ENCODE results near the gene ZNF438.

The ZNF438 gene

DNA sequence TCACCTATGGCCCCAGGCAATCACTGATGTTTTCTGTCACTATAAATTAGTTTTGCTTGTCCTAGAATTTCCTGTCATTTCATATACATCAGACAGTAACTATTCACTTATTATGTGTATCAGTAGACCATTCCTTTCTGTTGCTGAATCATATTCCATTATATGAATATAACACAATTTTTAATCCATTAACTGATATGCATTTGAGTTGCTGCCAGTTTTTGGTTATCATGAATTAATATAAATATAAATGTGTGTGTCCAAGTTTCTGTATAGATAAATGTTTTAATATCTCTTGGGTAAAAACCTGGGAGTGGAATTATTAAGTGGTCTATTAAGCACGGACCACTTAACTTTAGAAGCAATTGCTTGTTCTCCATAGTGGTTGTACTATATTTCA, 143.8 kb downstream of the ZNF438 start:
- Histone ChIP-seq H3K9me3 (ENCODE audit: control insufficient read depth, insufficient read depth, low read length) (no peaks in the 10 kb centered on the region), H3K27me3 (ENCODE audit: control insufficient read depth, insufficient read depth, low read length) (no peaks in the 10 kb centered on the region), H3K36me3 (ENCODE audit: control insufficient read depth, insufficient read depth, low read length) (no peaks in the 10 kb centered on the region), H3K4me1 (ENCODE audit: control insufficient read depth, insufficient read depth, low read length) (no peaks in the 10 kb centered on the region), H3K4me3 (ENCODE audit: low read length) (no peak overlapping the region), H3K27ac (ENCODE audit: low read length) (no peak overlapping the region)
- no peak for DNase-seq (ENCODE audit: low read depth, low spot score)
- no CpG with 5 or more reads among the region's 1 CpG for WGBS (ENCODE audit: insufficient coverage, insufficient read length)

DNA sequence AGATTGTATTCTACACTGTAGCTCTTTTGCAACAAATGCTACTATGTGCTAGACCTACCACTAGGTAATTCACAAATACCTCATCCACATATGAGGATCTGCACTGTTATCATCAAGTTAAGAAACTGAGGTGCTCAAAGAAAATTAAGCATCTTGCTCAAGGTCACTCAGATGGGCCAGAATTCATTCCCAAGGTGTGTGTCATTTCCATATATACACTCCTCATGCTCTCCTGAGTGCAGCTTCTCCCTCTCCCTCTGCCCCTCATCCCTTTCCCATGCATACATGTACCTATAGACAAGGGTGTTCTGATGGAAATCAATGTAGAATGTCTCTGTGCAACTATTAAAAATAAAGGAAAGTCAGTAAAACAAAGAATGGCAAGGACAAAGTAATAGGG, 146.2 kb downstream of the ZNF438 start:
- Histone ChIP-seq H3K4me3 (ENCODE audit: low read length) (no peak overlapping the region), H3K9me3 (ENCODE audit: control insufficient read depth, insufficient read depth, low read length) (no peaks in the 10 kb centered on the region), H3K4me1 (ENCODE audit: control insufficient read depth, insufficient read depth, low read length) (no peaks in the 10 kb centered on the region), H3K27ac (ENCODE audit: low read length) (no peak overlapping the region), H3K36me3 (ENCODE audit: control insufficient read depth, insufficient read depth, low read length) (no peaks in the 10 kb centered on the region), H3K27me3 (ENCODE audit: control insufficient read depth, insufficient read depth, low read length) (no peaks in the 10 kb centered on the region)
- DNase-seq (ENCODE audit: low read depth, low spot score), result no peak

DNA sequence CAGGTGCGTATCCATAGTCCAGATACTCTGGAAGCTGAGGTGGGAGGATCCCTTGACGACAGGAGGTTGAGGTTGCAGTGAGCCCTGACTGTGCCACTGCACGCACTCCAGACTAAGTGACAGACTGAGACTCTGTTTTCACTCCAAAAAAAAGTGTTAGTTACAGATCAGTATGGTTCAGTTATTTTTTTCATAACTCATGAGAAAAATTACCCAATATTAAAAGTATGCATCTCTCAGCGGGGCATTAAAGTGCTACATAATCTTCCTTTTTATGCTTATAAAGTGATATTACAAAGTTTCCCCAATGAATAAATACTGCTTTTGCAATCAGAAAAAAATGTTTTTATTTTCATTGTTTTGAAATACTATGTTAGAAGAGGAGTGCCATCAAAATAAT, 147.9 kb downstream of the ZNF438 start:
- Histone ChIP-seq H3K36me3 (ENCODE audit: control insufficient read depth, insufficient read depth, low read length) (no peaks in the 10 kb centered on the region), H3K27ac (ENCODE audit: low read length) (no peak overlapping the region), H3K27me3 (ENCODE audit: control insufficient read depth, insufficient read depth, low read length) (no peaks in the 10 kb centered on the region), H3K9me3 (ENCODE audit: control insufficient read depth, insufficient read depth, low read length) (no peaks in the 10 kb centered on the region), H3K4me1 (ENCODE audit: control insufficient read depth, insufficient read depth, low read length) (no peaks in the 10 kb centered on the region), H3K4me3 (ENCODE audit: low read length) (no peak overlapping the region)
- WGBS (ENCODE audit: insufficient coverage, insufficient read length), result no CpG with 5 or more reads among the region's 4 CpGs
- no peak for DNase-seq (ENCODE audit: low read depth, low spot score)

DNA sequence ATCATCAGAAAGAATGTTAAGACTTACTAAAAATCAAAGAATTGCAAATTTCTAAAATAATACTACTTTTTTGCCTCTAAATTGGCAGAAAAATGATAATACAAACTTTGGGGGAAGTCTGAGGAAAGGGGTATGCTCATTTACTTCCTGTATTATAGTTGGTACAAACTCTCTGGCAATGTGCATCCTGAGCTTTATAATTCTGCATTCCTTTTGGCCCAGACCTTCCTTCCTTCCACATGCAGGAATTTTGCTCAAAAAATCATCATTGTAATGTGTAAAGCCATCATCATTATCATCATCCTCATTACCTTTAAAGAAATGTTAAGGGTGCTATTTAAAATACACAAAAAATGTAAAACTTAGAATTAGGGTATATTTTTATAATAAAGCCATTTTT, 148.5 kb downstream of the ZNF438 start:
- Histone ChIP-seq H3K27me3 (ENCODE audit: control insufficient read depth, insufficient read depth, low read length) (no peaks in the 10 kb centered on the region), H3K9me3 (ENCODE audit: control insufficient read depth, insufficient read depth, low read length) (no peaks in the 10 kb centered on the region), H3K4me3 (ENCODE audit: low read length) (no peak overlapping the region), H3K4me1 (ENCODE audit: control insufficient read depth, insufficient read depth, low read length) (no peaks in the 10 kb centered on the region), H3K36me3 (ENCODE audit: control insufficient read depth, insufficient read depth, low read length) (no peaks in the 10 kb centered on the region), H3K27ac (ENCODE audit: low read length) (no peak overlapping the region)
- DNase-seq (ENCODE audit: low read depth, low spot score), result no peak

DNA sequence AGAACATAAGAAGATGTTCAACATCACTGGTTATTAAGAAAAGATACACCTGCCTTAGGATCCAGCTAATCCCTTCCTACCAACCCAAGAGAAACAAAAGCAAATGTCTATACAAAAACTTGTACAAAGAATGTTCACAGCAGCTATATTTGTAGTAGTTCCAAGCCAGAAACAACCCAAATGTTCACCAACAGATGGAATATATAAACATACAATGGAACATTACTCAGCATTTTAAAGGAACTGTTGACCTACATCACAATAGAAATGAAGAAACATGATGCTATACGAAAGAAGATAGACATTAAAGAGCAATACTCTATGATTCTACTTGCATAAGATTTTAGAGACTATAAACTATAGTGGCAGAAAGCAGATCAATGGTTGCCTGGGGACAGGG, 149.4 kb downstream of the ZNF438 start:
- no peak overlapping the region for H3K27ac ChIP-seq (ENCODE audit: low read length)
- H3K27me3 ChIP-seq (ENCODE audit: control insufficient read depth, insufficient read depth, low read length), result no peaks in the 10 kb centered on the region
- H3K4me1 ChIP-seq (ENCODE audit: control insufficient read depth, insufficient read depth, low read length), result no peaks in the 10 kb centered on the region
- no peak overlapping the region for H3K4me3 ChIP-seq (ENCODE audit: low read length)
- no CpG with 5 or more reads among the region's 1 CpG for WGBS (ENCODE audit: insufficient coverage, insufficient read length)
- no peaks in the 10 kb centered on the region for H3K9me3 ChIP-seq (ENCODE audit: control insufficient read depth, insufficient read depth, low read length)
- no peaks in the 10 kb centered on the region for H3K36me3 ChIP-seq (ENCODE audit: control insufficient read depth, insufficient read depth, low read length)
- DNase-seq (ENCODE audit: low read depth, low spot score), result no peak

DNA sequence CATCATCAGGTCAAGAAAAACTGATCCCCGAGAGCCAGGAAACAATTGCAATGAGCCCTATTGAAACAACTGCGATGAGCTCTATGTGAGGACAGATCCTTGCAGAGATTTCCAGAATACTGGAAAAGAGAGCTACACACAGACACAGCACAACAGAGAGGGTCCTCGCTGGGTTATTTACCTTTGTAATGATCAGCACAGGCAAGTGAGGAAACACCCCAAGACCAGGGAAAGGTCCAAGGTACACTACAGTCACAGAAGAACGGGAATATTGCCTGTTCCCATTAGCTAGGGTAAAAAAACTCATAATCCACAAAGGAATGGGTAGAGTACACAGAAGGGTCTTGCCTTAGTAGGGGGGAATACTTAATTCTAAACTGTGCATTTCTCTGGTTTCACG, 152.7 kb downstream of the ZNF438 start:
- WGBS (ENCODE audit: insufficient coverage, insufficient read length), result no CpG with 5 or more reads among the region's 5 CpGs
- H3K27ac ChIP-seq (ENCODE audit: low read length), result no peak overlapping the region
- no peaks in the 10 kb centered on the region for H3K27me3 ChIP-seq (ENCODE audit: control insufficient read depth, insufficient read depth, low read length)
- DNase-seq (ENCODE audit: low read depth, low spot score), result no peak
- no peaks in the 10 kb centered on the region for H3K9me3 ChIP-seq (ENCODE audit: control insufficient read depth, insufficient read depth, low read length)
- no peaks in the 10 kb centered on the region for H3K4me1 ChIP-seq (ENCODE audit: control insufficient read depth, insufficient read depth, low read length)
- no peaks in the 10 kb centered on the region for H3K36me3 ChIP-seq (ENCODE audit: control insufficient read depth, insufficient read depth, low read length)
- H3K4me3 ChIP-seq (ENCODE audit: low read length), result no peak overlapping the region

DNA sequence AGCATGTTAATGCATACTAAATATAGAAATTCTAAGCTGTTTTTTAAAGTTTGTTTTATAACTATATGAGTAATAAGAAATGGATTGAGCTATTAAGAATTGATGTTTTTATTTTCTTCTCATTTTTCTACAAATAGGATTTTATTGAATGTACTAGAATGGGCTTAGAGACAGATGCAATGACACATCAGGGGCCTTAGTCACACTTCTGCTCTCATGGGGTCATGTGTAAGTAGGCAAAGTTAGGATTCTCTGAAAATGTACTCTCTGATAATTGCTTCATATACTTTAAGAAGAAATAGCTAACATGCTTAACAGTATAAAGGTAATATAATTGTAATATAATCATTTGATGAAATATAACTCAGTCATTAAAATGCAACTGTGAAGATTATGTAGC, 154.6 kb downstream of the ZNF438 start:
- Histone ChIP-seq H3K9me3 (ENCODE audit: control insufficient read depth, insufficient read depth, low read length) (no peaks in the 10 kb centered on the region), H3K36me3 (ENCODE audit: control insufficient read depth, insufficient read depth, low read length) (no peaks in the 10 kb centered on the region), H3K4me1 (ENCODE audit: control insufficient read depth, insufficient read depth, low read length) (no peaks in the 10 kb centered on the region), H3K27me3 (ENCODE audit: control insufficient read depth, insufficient read depth, low read length) (no peaks in the 10 kb centered on the region), H3K27ac (ENCODE audit: low read length) (no peak overlapping the region), H3K4me3 (ENCODE audit: low read length) (no peak overlapping the region)
- no peak for DNase-seq (ENCODE audit: low read depth, low spot score)

DNA sequence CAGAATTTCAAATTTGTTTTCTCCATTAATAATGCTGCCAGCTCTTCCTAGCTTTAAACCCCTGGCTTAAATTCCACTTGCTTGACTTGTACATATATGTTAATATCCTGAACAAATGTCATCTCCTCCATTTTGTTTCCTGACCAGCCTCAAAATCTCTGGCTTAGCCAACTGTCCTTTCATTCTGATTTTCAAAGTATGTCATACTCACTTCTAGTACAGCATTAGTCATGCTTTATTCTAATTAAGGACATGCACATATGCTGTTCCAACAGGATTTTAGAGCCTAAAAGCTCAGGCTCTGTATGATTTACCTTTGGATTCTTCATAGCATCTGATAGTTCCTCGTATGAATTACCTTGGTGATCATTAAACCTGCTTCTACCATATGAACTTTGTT, 158.3 kb downstream of the ZNF438 start:
- no peaks in the 10 kb centered on the region for H3K4me1 ChIP-seq (ENCODE audit: control insufficient read depth, insufficient read depth, low read length)
- no peaks in the 10 kb centered on the region for H3K9me3 ChIP-seq (ENCODE audit: control insufficient read depth, insufficient read depth, low read length)
- H3K4me3 ChIP-seq (ENCODE audit: low read length), result no peak overlapping the region
- no peaks in the 10 kb centered on the region for H3K27me3 ChIP-seq (ENCODE audit: control insufficient read depth, insufficient read depth, low read length)
- no peaks in the 10 kb centered on the region for H3K36me3 ChIP-seq (ENCODE audit: control insufficient read depth, insufficient read depth, low read length)
- no peak overlapping the region for H3K27ac ChIP-seq (ENCODE audit: low read length)
- WGBS (ENCODE audit: insufficient coverage, insufficient read length), result no CpG with 5 or more reads among the region's 1 CpG
- no peak for DNase-seq (ENCODE audit: low read depth, low spot score)

DNA sequence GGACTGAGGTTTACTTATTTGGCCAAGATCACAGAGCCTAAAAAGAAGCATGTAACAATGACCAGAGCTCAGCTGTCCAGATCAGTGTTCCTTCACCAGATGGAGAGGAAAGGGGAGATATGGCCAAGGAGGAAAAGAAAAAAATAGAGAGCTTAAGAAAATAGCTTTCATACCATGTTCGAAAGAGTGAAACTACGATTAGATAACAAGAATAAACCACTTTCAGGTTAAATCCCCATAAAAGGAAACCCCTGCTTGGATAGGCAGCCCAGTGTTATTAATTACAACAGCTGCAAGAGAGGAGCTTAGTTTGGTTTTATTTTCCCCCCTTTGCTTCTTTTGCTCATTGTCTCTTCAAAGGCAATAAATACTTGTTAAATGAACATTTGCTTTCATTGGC, 160.8 kb downstream of the ZNF438 start:
- no peak overlapping the region for H3K27ac ChIP-seq (ENCODE audit: low read length)
- H3K9me3 ChIP-seq (ENCODE audit: control insufficient read depth, insufficient read depth, low read length), result no peaks in the 10 kb centered on the region
- H3K4me3 ChIP-seq (ENCODE audit: low read length), result no peak overlapping the region
- H3K4me1 ChIP-seq (ENCODE audit: control insufficient read depth, insufficient read depth, low read length), result no peaks in the 10 kb centered on the region
- DNase-seq (ENCODE audit: low read depth, low spot score), result no peak
- no peaks in the 10 kb centered on the region for H3K27me3 ChIP-seq (ENCODE audit: control insufficient read depth, insufficient read depth, low read length)
- WGBS (ENCODE audit: insufficient coverage, insufficient read length), result no CpG with 5 or more reads among the region's 2 CpGs
- H3K36me3 ChIP-seq (ENCODE audit: control insufficient read depth, insufficient read depth, low read length), result no peaks in the 10 kb centered on the region

DNA sequence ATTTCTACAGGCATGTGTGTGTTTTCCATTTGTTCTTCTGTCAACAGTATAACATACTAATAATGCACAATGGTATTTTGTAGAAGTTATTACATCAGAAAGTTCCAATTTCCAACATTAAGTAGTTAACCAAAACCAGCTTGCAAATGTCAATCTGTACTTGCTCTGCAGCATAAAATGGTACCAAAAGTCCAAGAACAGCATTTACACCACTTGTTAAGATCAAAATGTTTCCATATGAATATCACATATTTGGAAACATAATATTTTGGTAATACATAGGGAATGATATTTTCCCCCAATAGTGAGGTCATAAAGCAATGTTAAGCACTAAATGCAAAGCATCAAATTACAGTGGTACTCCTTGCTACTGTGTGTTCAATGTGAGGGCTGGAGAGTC, 162.1 kb downstream of the ZNF438 start:
- no peaks in the 10 kb centered on the region for H3K27me3 ChIP-seq (ENCODE audit: control insufficient read depth, insufficient read depth, low read length)
- no peaks in the 10 kb centered on the region for H3K9me3 ChIP-seq (ENCODE audit: control insufficient read depth, insufficient read depth, low read length)
- no peaks in the 10 kb centered on the region for H3K36me3 ChIP-seq (ENCODE audit: control insufficient read depth, insufficient read depth, low read length)
- no peak for DNase-seq (ENCODE audit: low read depth, low spot score)
- H3K4me3 ChIP-seq (ENCODE audit: low read length), result no peak overlapping the region
- H3K4me1 ChIP-seq (ENCODE audit: control insufficient read depth, insufficient read depth, low read length), result no peaks in the 10 kb centered on the region
- H3K27ac ChIP-seq (ENCODE audit: low read length), result no peak overlapping the region

DNA sequence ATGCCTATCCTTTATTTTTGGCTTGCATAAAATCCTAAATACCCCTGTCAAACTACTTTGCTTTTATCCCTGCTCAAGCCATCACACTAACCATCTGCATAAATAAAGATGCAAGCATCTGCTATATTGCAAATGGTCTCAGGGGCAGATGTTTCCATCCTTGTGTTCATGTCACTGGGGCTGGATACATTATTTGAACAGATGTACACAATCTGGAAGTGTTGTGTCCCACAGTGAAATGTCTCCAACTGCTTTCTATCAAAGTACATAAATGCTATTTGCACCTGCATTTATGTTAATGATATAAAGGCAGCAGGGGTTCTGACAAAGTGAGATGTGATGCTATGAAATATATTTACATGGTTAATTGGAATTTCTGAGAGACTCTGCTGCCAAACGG, 163.1 kb downstream of the ZNF438 start:
- no peak overlapping the region for H3K27ac ChIP-seq (ENCODE audit: low read length)
- H3K4me3 ChIP-seq (ENCODE audit: low read length), result no peak overlapping the region
- no peaks in the 10 kb centered on the region for H3K9me3 ChIP-seq (ENCODE audit: control insufficient read depth, insufficient read depth, low read length)
- H3K27me3 ChIP-seq (ENCODE audit: control insufficient read depth, insufficient read depth, low read length), result no peaks in the 10 kb centered on the region
- no CpG with 5 or more reads among the region's 1 CpG for WGBS (ENCODE audit: insufficient coverage, insufficient read length)
- no peak for DNase-seq (ENCODE audit: low read depth, low spot score)
- no peaks in the 10 kb centered on the region for H3K36me3 ChIP-seq (ENCODE audit: control insufficient read depth, insufficient read depth, low read length)
- no peaks in the 10 kb centered on the region for H3K4me1 ChIP-seq (ENCODE audit: control insufficient read depth, insufficient read depth, low read length)

DNA sequence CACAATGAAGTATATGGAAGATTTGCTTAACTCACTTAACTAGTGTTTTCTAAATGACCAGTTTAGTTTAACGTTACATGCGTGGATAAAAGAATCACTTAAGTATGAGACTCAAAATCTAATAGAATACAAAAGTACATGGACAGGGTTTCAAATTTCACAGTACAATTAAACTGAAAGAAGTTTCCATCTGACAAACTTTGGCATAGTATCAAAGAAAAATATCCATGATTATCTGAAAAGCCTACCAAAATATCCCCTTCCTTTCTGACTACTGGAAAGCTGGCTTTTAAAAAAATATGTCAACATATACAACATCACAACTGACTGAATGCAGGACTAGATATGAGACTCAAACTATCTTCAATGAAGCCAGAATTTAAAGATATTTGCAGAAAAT, 164.8 kb downstream of the ZNF438 start:
- Histone ChIP-seq H3K4me1 (ENCODE audit: control insufficient read depth, insufficient read depth, low read length) (no peaks in the 10 kb centered on the region), H3K27ac (ENCODE audit: low read length) (no peak overlapping the region), H3K27me3 (ENCODE audit: control insufficient read depth, insufficient read depth, low read length) (no peaks in the 10 kb centered on the region), H3K4me3 (ENCODE audit: low read length) (no peak overlapping the region), H3K36me3 (ENCODE audit: control insufficient read depth, insufficient read depth, low read length) (no peaks in the 10 kb centered on the region), H3K9me3 (ENCODE audit: control insufficient read depth, insufficient read depth, low read length) (no peaks in the 10 kb centered on the region)
- DNase-seq (ENCODE audit: low read depth, low spot score), result no peak
- WGBS (ENCODE audit: insufficient coverage, insufficient read length), result no CpG with 5 or more reads among the region's 2 CpGs

Measured in iPS DF 6.9 (cell line).